ENCODE data around the gene SPOCK1. TPM values are rescaled to one million over a fixed set of nuclear protein-coding genes. Genes with fewer than 3 reads are reported as not detected.
A peak's percentile ranks its signal among the peaks of the same experiment; 100 is the strongest.

The SPOCK1 gene
- total RNA-seq, 1 donor from 2014 or later: 6.8 TPM

GRCh38 chr5:137336565-137337120 lies 162.5 kb downstream of the SPOCK1 start:
- FAIRE-seq (no peak), DNase-seq (ENCODE audit: low read depth) (no peak)
- Histone ChIP-seq H3K27me3 (ENCODE audit: control insufficient read depth, insufficient read depth, low read length) (no peaks in the 10 kb centered on the region), H3K4me3 (ENCODE audit: low read depth, low read length) (no peak overlapping the region), H3K36me3 (ENCODE audit: control insufficient read depth, insufficient read depth, low read length) (no peaks in the 10 kb centered on the region)
- TF ChIP-seq, protein P1, sequence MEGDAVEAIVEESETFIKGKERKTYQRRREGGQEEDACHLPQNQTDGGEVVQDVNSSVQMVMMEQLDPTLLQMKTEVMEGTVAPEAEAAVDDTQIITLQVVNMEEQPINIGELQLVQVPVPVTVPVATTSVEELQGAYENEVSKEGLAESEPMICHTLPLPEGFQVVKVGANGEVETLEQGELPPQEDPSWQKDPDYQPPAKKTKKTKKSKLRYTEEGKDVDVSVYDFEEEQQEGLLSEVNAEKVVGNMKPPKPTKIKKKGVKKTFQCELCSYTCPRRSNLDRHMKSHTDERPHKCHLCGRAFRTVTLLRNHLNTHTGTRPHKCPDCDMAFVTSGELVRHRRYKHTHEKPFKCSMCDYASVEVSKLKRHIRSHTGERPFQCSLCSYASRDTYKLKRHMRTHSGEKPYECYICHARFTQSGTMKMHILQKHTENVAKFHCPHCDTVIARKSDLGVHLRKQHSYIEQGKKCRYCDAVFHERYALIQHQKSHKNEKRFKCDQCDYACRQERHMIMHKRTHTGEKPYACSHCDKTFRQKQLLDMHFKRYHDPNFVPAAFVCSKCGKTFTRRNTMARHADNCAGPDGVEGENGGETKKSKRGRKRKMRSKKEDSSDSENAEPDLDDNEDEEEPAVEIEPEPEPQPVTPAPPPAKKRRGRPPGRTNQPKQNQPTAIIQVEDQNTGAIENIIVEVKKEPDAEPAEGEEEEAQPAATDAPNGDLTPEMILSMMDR (IDR thresholded peaks at IDR 0.05; ENCODE audit: insufficient read depth, low read length, severe bottlenecking): no peak

- DNase-seq (ENCODE audit: low read depth): no peak
- FAIRE-seq: no peak
- no peak overlapping the region for H3K4me3 ChIP-seq (ENCODE audit: low read depth, low read length)
- H3K27me3 ChIP-seq (ENCODE audit: control insufficient read depth, insufficient read depth, low read length): no peaks in the 10 kb centered on the region
- TF ChIP-seq, protein P1 (IDR thresholded peaks at IDR 0.05; ENCODE audit: insufficient read depth, low read length, severe bottlenecking): no peak
- H3K36me3 ChIP-seq (ENCODE audit: control insufficient read depth, insufficient read depth, low read length): no peaks in the 10 kb centered on the region
These were observed 163.0 kb downstream of the SPOCK1 start for GRCh38 chr5:137336161-137336560.

- H3K4me3 ChIP-seq (ENCODE audit: low read depth, low read length): no peak overlapping the region
- TF ChIP-seq, protein P1 (IDR thresholded peaks at IDR 0.05; ENCODE audit: insufficient read depth, low read length, severe bottlenecking): no peak
- H3K27me3 ChIP-seq (ENCODE audit: control insufficient read depth, insufficient read depth, low read length): no peaks in the 10 kb centered on the region
- H3K36me3 ChIP-seq (ENCODE audit: control insufficient read depth, insufficient read depth, low read length): no peaks in the 10 kb centered on the region
- FAIRE-seq (no peak), DNase-seq (ENCODE audit: low read depth) (no peak)
These were observed 163.6 kb downstream of the SPOCK1 start for GRCh38 chr5:137335493-137335892.

- FAIRE-seq (peak; percentile 36), DNase-seq (ENCODE audit: low read depth) (no peak)
- TF ChIP-seq, protein P1 (IDR thresholded peaks at IDR 0.05; ENCODE audit: insufficient read depth, low read length, severe bottlenecking): no peak
- H3K4me3 ChIP-seq (ENCODE audit: low read depth, low read length): no peak overlapping the region
- H3K27me3 ChIP-seq (ENCODE audit: control insufficient read depth, insufficient read depth, low read length): no peaks in the 10 kb centered on the region
- H3K36me3 ChIP-seq (ENCODE audit: control insufficient read depth, insufficient read depth, low read length): no peaks in the 10 kb centered on the region
These were observed 165.2 kb downstream of the SPOCK1 start for GRCh38 chr5:137333928-137334327.

DNA sequence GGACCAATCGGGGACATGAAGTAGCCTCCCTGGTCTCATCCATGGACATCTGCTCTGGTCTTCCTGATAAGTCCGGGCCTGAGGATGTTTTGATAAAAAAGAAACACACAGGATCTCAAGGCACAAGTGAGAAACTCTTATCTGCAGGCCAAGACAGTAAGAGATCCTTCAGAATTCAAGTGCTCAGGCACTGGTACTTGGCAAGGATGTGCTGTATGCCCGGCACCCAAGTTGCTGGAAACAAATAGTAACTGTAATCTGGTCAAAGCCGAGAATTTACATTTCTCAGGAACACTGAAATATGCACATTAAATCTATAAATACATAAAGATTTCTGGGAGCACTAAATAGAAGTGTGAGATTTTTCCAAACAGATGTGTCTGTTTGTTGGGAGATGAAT lies 165.7 kb downstream of the SPOCK1 start:
- no peak overlapping the region for H3K4me3 ChIP-seq (ENCODE audit: low read depth, low read length)
- no peaks in the 10 kb centered on the region for H3K27me3 ChIP-seq (ENCODE audit: control insufficient read depth, insufficient read depth, low read length)
- DNase-seq (ENCODE audit: low read depth): no peak
- FAIRE-seq: no peak
- TF ChIP-seq, protein P1 (IDR thresholded peaks at IDR 0.05; ENCODE audit: insufficient read depth, low read length, severe bottlenecking): no peak
- no peaks in the 10 kb centered on the region for H3K36me3 ChIP-seq (ENCODE audit: control insufficient read depth, insufficient read depth, low read length)

GRCh38 chr5:137332296-137332695 lies 166.8 kb downstream of the SPOCK1 start:
- Histone ChIP-seq H3K27me3 (ENCODE audit: control insufficient read depth, insufficient read depth, low read length) (no peaks in the 10 kb centered on the region), H3K36me3 (ENCODE audit: control insufficient read depth, insufficient read depth, low read length) (no peaks in the 10 kb centered on the region), H3K4me3 (ENCODE audit: low read depth, low read length) (no peak overlapping the region)
- no peak for DNase-seq (ENCODE audit: low read depth)
- TF ChIP-seq, protein P1 (IDR thresholded peaks at IDR 0.05; ENCODE audit: insufficient read depth, low read length, severe bottlenecking): no peak
- no peak for FAIRE-seq

Data from bronchial epithelial cell (primary cell).